ENCODE results near the gene TENM4. TPM values are rescaled to one million over a fixed set of nuclear protein-coding genes. Genes with fewer than 3 reads are reported as not detected.

TENM4 gene
- total and polyA plus RNA-seq, 2 of the 8 experiments (the other 6 are each of a cell fraction or from before 2014, with no cell fraction given) = 3.5 to 7.2 TPM

- Histone ChIP-seq H4K20me1 (replicated peaks in 1 of 2; ENCODE audit: control insufficient read depth in 1 of 2, insufficient read depth in 2 of 2, low read length in 2 of 2) (no peaks in the 10 kb centered on the region), H3K23ac (ENCODE audit: insufficient read length) (no peak overlapping the region), H3K4me2 (ENCODE audit: insufficient read depth in 1 of 2, low read depth in 2 of 2, low read length in 2 of 2) (no peak overlapping the region), H3K4me1 (replicated peaks in 1 of 4; ENCODE audit: control insufficient read depth in 3 of 4, insufficient read depth in 4 of 4, low read length in 3 of 4) (peaks cover 7 to 20% (median 15%) of the 10 kb centered on the region in 4 experiments), H3K79me2 (ENCODE audit: control insufficient read depth in 1 of 2, insufficient read depth in 2 of 2, low read length in 2 of 2) (no peaks in the 10 kb centered on the region), H3K27me3 (replicated peaks in 1 of 4; ENCODE audit: control insufficient read depth in 3 of 4, extremely low read depth in 1 of 4, insufficient read depth in 3 of 4, low read length in 3 of 4) (peaks cover 0 to 2% (median under 1%) of the 10 kb centered on the region in 4 experiments; a peak in 4 of 7 replicates), H2BK20ac (ENCODE audit: low read length) (no peak overlapping the region), H3K9me3 (ENCODE audit: insufficient read depth in 2 of 2, low read depth in 1 of 2, low read length in 1 of 2) (no peaks in the 10 kb centered on the region), H3K23me2 (ENCODE audit: low read depth, low read length) (no peaks in the 10 kb centered on the region), H3K56ac (replicated peaks; ENCODE audit: insufficient read length, low read depth, low read length) (no peak overlapping the region), H3K4ac (replicated peaks; ENCODE audit: insufficient read length, low read depth, low read length) (no peak overlapping the region), H4K5ac (ENCODE audit: insufficient read length, low read depth, low read length) (no peak overlapping the region), H3K18ac (ENCODE audit: extremely low read depth, low read length) (no peak overlapping the region), H2BK120ac (replicated peaks; ENCODE audit: low read depth, low read length) (no peak overlapping the region), H2AFZ (ENCODE audit: low read length) (no peak overlapping the region), H3K4me3 (ENCODE audit: extremely low read depth in 1 of 4, insufficient read depth in 2 of 4, low read depth in 3 of 4, low read length in 4 of 4) (no peak overlapping the region), H4K91ac (replicated peaks; ENCODE audit: insufficient read length, low read length) (no peak overlapping the region), H4K8ac (ENCODE audit: extremely low read depth, insufficient read depth, low read length) (no peak overlapping the region), H3K79me1 (ENCODE audit: low read depth, low read length) (no peaks in the 10 kb centered on the region), H2BK15ac (ENCODE audit: low read length) (no peak overlapping the region), H3K14ac (ENCODE audit: insufficient read length) (no peak overlapping the region), H3K36me3 (ENCODE audit: control insufficient read depth in 2 of 4, insufficient read depth in 4 of 4, low read length in 3 of 4) (no peaks in the 10 kb centered on the region; a peak in 1 of 8 replicates), H3K9ac (replicated peaks in 1 of 4; ENCODE audit: extremely low read depth in 1 of 4, low read depth in 3 of 4, low read length in 3 of 4) (no peak overlapping the region), H3K27ac (ENCODE audit: low read depth, low read length) (no peak overlapping the region), H2BK12ac (ENCODE audit: low read depth, low read length) (no peak overlapping the region), H2BK5ac (ENCODE audit: low read depth, low read length) (no peak overlapping the region), H2AK5ac (ENCODE audit: low read depth, low read length) (no peak overlapping the region)
- ChIA-PET CTCF (ENCODE audit: partially characterized antibody) (interaction anchor here (0.6 to 1.8 kb wide), 6 partner anchors 8 to 140 kb away, joined by 3 to 15 read pairs (median 3); no protein-coding TSS in a partner anchor), POLR2A (ENCODE audit: partially characterized antibody) (interaction anchor here (0.6 kb wide), 1 partner anchor 1152 kb away, joined by 3 read pairs; no protein-coding TSS in a partner anchor)
- 94% methylated on average over 7 of the region's 7 CpGs; no CpG with 5 or more reads in 1 of the 2 experiments for WGBS, 2 experiments (ENCODE audit: extremely low coverage in 1 of 2, insufficient coverage in 1 of 2, insufficient read length in 1 of 2, insufficient replicate concordance in 2 of 2, low coverage in 1 of 2, low lambda C conversion rate in 2 of 2, missing lambda C conversion rate in 1 of 2)
- no peak for FAIRE-seq
- no peak for DNase-seq (ENCODE audit: low read depth in 1 of 2, low spot score in 2 of 2)
- no peak for TF ChIP-seq HDAC2 (IDR thresholded peaks at IDR 0.05; ENCODE audit: borderline replicate concordance in 1 of 2, low read depth in 2 of 2, low read length in 2 of 2)
- no peak for TF ChIP-seq CHD2 (IDR thresholded peaks at IDR 0.05; ENCODE audit: low read length)
- TF ChIP-seq KDM1A (IDR thresholded peaks at IDR 0.05; ENCODE audit: borderline replicate concordance, low read length) = no peak
- no peak for TF ChIP-seq CHD1 (IDR thresholded peaks at IDR 0.05; ENCODE audit: low read depth, low read length)
- no peak for TF ChIP-seq JUN (IDR thresholded peaks at IDR 0.05; ENCODE audit: low read depth, low read length)
- TF ChIP-seq, protein P1, sequence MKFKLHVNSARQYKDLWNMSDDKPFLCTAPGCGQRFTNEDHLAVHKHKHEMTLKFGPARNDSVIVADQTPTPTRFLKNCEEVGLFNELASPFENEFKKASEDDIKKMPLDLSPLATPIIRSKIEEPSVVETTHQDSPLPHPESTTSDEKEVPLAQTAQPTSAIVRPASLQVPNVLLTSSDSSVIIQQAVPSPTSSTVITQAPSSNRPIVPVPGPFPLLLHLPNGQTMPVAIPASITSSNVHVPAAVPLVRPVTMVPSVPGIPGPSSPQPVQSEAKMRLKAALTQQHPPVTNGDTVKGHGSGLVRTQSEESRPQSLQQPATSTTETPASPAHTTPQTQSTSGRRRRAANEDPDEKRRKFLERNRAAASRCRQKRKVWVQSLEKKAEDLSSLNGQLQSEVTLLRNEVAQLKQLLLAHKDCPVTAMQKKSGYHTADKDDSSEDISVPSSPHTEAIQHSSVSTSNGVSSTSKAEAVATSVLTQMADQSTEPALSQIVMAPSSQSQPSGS (IDR thresholded peaks at IDR 0.05; ENCODE audit: low read length) = no peak
- no peak for TF ChIP-seq TEAD4 (IDR thresholded peaks at IDR 0.05; ENCODE audit: low read depth, low read length)
- TF ChIP-seq PHF8 (conservative IDR thresholded peaks at IDR 0.05; ENCODE audit: low read depth, low read length) = no peak
- TF ChIP-seq ZNF274 (IDR thresholded peaks at IDR 0.05; ENCODE audit: borderline replicate concordance, extremely low read depth, low read length) = no peak
- TF ChIP-seq SIN3A (conservative IDR thresholded peaks at IDR 0.05 in 1 of 2, IDR thresholded peaks at IDR 0.05 in 1 of 2; ENCODE audit: low read depth in 1 of 2, low read length in 2 of 2) = no peak
- TF ChIP-seq SIX5 (IDR thresholded peaks at IDR 0.05; ENCODE audit: low read depth, low read length) = no peak
- TF ChIP-seq BRCA1 (IDR thresholded peaks at IDR 0.05; ENCODE audit: low read depth, low read length) = no peak
These were observed 501.9 kb downstream of the TENM4 start for GRCh38 chr11:78938971-78939370.
